Left ventricle myocardium inferior (tissue), 1 donor: Measurements from ENCODE around the gene SAMD11. TPM values are rescaled to one million over a fixed set of nuclear protein-coding genes. Genes with fewer than 3 reads are reported as not detected.

ENCODE experiments used
- DNase-seq: peaks from one replicate; pipeline ENCODE4 v3.0.0-alpha.2; 2020
- H3K27ac ChIP-seq: fragments of 200-600 bp; replicated peaks from 2 replicates; pipeline ENCODE4 v1.8.0; 2021
- H3K27me3 ChIP-seq: fragments of 200-600 bp; 2 replicates; pipeline ENCODE4 v1.8.0; 2021; ENCODE audit warnings: low read depth
- H3K36me3 ChIP-seq: fragments of 200-600 bp; 2 replicates; pipeline ENCODE4 v1.8.0; 2021
- H3K4me1 ChIP-seq: fragments of 200-600 bp; 2 replicates; pipeline ENCODE4 v1.8.0; 2021
- H3K4me3 ChIP-seq: fragments of 200-600 bp; 2 replicates; pipeline ENCODE4 v1.8.0; 2021; ENCODE audit warnings: mild to moderate bottlenecking, moderate library complexity
- H3K9me3 ChIP-seq: fragments of 200-600 bp; replicated peaks from 2 replicates; pipeline ENCODE4 v1.8.0; 2021
- CTCF ChIP-seq: fragments of 200-600 bp; IDR thresholded peaks from 2 replicates; pipeline ENCODE4 v1.8.0; 2021; ENCODE audit warnings: antibody characterized with exemption, mild to moderate bottlenecking, borderline replicate concordance
- intact Hi-C: fragments of 100-400 bp; cut with micrococcal nuclease; formaldehyde crosslinking; loops from one replicate; pipeline ENCODE4 v1.11.0; 2022
- total RNA-seq: library from RNA; stranded (reverse); fragmentation: NEBNext Ultra II Directional; extraction: Animal tissue kit (Norgen Biotek cat#: 25700); gene quantifications from one replicate; pipeline ENCODE4 v1.2.1, GENCODE V29; 2021
- donor health status: DM: no; HTN: yes; CAD: no; lungs with severe emphysema.

The SAMD11 gene
- total RNA-seq, 1 donor from 2014 or later = 2.4 TPM

DNA sequence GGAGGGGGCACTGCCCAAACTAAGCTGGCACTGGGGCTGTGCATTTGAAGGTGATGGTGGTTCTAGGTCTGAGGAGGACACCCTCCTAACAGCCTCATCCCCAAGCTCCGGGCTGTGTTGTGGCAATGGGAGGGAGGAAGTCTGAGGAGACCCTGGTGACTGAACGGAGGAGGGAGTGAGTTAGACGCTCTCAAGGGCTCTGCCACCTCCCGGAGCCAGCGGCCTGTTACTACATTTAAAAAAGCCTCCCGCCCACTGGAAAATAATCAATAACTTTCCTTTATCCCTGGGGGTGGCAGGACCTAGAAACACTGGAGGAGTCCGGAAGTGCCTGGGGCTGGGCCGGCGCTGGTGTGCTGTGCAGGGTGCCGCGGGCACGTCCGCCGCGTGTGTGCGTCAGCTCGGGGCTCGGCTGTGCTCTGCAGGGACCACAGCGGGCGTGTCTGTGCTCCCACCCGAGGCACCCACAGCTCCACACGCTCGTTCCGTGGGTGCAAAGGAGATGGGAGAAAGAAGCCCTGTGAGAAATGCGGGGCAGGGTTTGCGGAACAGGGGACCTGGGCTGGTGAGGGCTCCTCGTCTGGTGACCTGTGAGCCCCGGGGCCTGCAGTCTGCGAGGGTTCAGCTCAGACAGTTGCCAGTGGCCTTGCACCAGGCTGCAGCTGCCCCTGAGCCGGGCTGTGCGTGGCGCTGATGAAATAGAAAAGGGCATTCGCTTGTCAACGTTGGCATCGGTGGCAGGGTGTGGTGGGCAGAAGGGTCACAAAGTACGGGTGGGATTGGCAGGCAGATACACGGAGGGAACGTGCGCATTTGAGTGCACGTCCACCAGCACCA is 5.3 kb downstream of the SAMD11 start:
- H3K4me3 ChIP-seq = no peak overlapping the region
- no peaks in the 10 kb centered on the region for H3K36me3 ChIP-seq
- no peak overlapping the region for H3K27ac ChIP-seq
- H3K27me3 ChIP-seq = peaks cover 96% of the 10 kb centered on the region
- peaks cover 18% of the 10 kb centered on the region for H3K4me1 ChIP-seq
- no peaks in the 10 kb centered on the region for H3K9me3 ChIP-seq
- intact Hi-C loops = no loop called here
- no peak for DNase-seq
- TF ChIP-seq CTCF = no peak

DNA sequence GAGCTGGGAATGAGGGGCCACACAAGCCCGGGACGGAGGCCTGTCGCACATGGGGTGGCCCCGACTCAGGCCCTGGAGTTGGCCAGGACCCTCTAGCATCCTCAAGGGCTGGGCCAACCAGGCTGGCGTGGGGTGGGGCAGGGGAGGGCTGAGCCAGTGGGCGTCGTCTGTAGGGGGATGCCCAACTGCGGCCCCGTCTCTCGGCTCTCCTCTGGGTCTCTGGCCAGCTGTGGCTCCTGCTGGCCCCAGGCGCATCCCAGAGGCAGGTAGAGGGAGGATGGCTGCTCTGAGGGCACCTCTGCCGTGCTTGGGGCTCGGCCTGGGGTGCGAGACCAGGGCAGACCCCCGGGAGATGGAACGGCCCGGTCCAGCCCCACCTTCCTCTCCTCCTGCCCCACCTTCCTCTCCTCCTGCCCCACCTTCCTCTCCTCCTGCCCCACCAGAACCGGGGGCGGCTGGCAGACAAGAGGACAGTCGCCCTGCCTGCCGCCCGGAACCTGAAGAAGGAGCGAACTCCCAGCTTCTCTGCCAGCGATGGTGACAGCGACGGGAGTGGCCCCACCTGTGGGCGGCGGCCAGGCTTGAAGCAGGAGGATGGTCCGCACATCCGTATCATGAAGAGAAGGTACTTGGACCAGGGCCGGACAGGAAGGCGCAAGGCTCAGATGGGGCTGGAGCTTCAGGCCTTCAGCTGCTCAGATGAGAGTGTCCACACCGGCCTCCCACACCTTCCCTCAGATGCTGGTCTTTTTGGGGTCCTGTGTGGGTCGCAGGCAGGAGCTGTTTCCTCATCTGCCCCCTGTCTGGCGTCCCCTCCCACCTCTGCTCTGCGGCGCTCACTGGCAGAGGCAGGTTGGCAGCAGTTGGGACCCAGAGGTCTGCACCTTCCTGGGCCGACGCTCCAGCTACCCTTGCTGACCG is 6.2 kb downstream of the SAMD11 start:
- DNase-seq = no peak
- Histone ChIP-seq H3K27ac (no peak overlapping the region), H3K4me1 (peaks cover 11% of the 10 kb centered on the region), H3K36me3 (no peaks in the 10 kb centered on the region), H3K27me3 (peaks cover 90% of the 10 kb centered on the region), H3K4me3 (no peak overlapping the region), H3K9me3 (no peaks in the 10 kb centered on the region)
- intact Hi-C loops = no loop called here
- no peak for TF ChIP-seq CTCF

GRCh38 chr1:930633-931138 is 7.0 kb downstream of the SAMD11 start:
- no peak for DNase-seq
- no peaks in the 10 kb centered on the region for H3K9me3 ChIP-seq
- H3K4me3 ChIP-seq = no peak overlapping the region
- peaks cover 90% of the 10 kb centered on the region for H3K27me3 ChIP-seq
- H3K4me1 ChIP-seq = peaks cover 12% of the 10 kb centered on the region
- intact Hi-C loops = no loop called here
- no peak for TF ChIP-seq CTCF
- no peaks in the 10 kb centered on the region for H3K36me3 ChIP-seq
- no peak overlapping the region for H3K27ac ChIP-seq

- Histone ChIP-seq H3K4me1 (peaks cover 14% of the 10 kb centered on the region), H3K4me3 (no peak overlapping the region), H3K36me3 (no peaks in the 10 kb centered on the region), H3K27me3 (peaks cover 90% of the 10 kb centered on the region), H3K27ac (no peak overlapping the region), H3K9me3 (no peaks in the 10 kb centered on the region)
- no peak for DNase-seq
- intact Hi-C loops = no loop called here
- no peak for TF ChIP-seq CTCF
Observed at GRCh38 chr1:931380-932172, 7.9 kb downstream of the SAMD11 start.

GRCh38 chr1:932173-932510 is 8.4 kb downstream of the SAMD11 start:
- no peak for DNase-seq
- Histone ChIP-seq H3K27ac (no peak overlapping the region), H3K36me3 (no peaks in the 10 kb centered on the region), H3K4me1 (peaks cover 14% of the 10 kb centered on the region), H3K9me3 (no peaks in the 10 kb centered on the region), H3K4me3 (no peak overlapping the region), H3K27me3 (peaks cover 90% of the 10 kb centered on the region)
- intact Hi-C loops = no loop called here
- TF ChIP-seq CTCF = no peak
